ENCODE measurements around the gene TOMT. TPM values are rescaled to one million over a fixed set of nuclear protein-coding genes. Genes with fewer than 3 reads are reported as not detected.
"Not testable (repeated sequence)": the region's sequence is repeated elsewhere in the genome, so short reads cannot be mapped to it uniquely, and the experiment has no call there.

TOMT gene
- total RNA-seq, 1 donor from 2014 or later: not detected

GRCh38 chr11:72124046-72124445 is 18.3 kb downstream of the TOMT start:
- no peak overlapping the region for H3K27ac Mint-ChIP-seq (ENCODE audit: unreplicated experiment)
- DNase-seq (ENCODE audit: extremely low spot score, unreplicated experiment): no peak
- no peak overlapping the region for H3K4me3 Mint-ChIP-seq (ENCODE audit: unreplicated experiment)
- TF ChIP-seq CTCF (IDR thresholded peaks at IDR 0.05): no peak
- no peaks in the 10 kb centered on the region for H3K4me1 Mint-ChIP-seq (ENCODE audit: unreplicated experiment)
- H3K27me3 Mint-ChIP-seq (ENCODE audit: unreplicated experiment): peaks cover 52% of the 10 kb centered on the region
- H3K9me3 Mint-ChIP-seq (ENCODE audit: unreplicated experiment): peaks cover 9% of the 10 kb centered on the region
- peaks cover 6% of the 10 kb centered on the region for H3K36me3 Mint-ChIP-seq (ENCODE audit: unreplicated experiment)

- H3K4me1 Mint-ChIP-seq (ENCODE audit: unreplicated experiment): no peaks in the 10 kb centered on the region
- no peak overlapping the region for H3K27ac Mint-ChIP-seq (ENCODE audit: unreplicated experiment)
- H3K9me3 Mint-ChIP-seq (ENCODE audit: unreplicated experiment): peaks cover 9% of the 10 kb centered on the region
- TF ChIP-seq CTCF (IDR thresholded peaks at IDR 0.05): no peak
- H3K27me3 Mint-ChIP-seq (ENCODE audit: unreplicated experiment): peaks cover 60% of the 10 kb centered on the region
- no peak for DNase-seq (ENCODE audit: extremely low spot score, unreplicated experiment)
- H3K36me3 Mint-ChIP-seq (ENCODE audit: unreplicated experiment): peaks cover 6% of the 10 kb centered on the region
- H3K4me3 Mint-ChIP-seq (ENCODE audit: unreplicated experiment): no peak overlapping the region
Measured at GRCh38 chr11:72125956-72126355, 20.2 kb downstream of the TOMT start.

GRCh38 chr11:72127923-72128322 is 22.2 kb downstream of the TOMT start:
- Mint-ChIP-seq H3K9me3 (ENCODE audit: unreplicated experiment) (peaks cover 9% of the 10 kb centered on the region), H3K4me1 (ENCODE audit: unreplicated experiment) (no peaks in the 10 kb centered on the region), H3K27me3 (ENCODE audit: unreplicated experiment) (peaks cover 66% of the 10 kb centered on the region), H3K4me3 (ENCODE audit: unreplicated experiment) (no peak overlapping the region), H3K36me3 (ENCODE audit: unreplicated experiment) (peaks cover 6% of the 10 kb centered on the region), H3K27ac (ENCODE audit: unreplicated experiment) (no peak overlapping the region)
- no peak for TF ChIP-seq CTCF (IDR thresholded peaks at IDR 0.05)
- DNase-seq (ENCODE audit: extremely low spot score, unreplicated experiment): no peak

- H3K27ac Mint-ChIP-seq (ENCODE audit: unreplicated experiment): no peak overlapping the region
- H3K9me3 Mint-ChIP-seq (ENCODE audit: unreplicated experiment): peaks cover 9% of the 10 kb centered on the region
- peaks cover 6% of the 10 kb centered on the region for H3K36me3 Mint-ChIP-seq (ENCODE audit: unreplicated experiment)
- peaks cover 66% of the 10 kb centered on the region for H3K27me3 Mint-ChIP-seq (ENCODE audit: unreplicated experiment)
- no peak for DNase-seq (ENCODE audit: extremely low spot score, unreplicated experiment)
- H3K4me1 Mint-ChIP-seq (ENCODE audit: unreplicated experiment): no peaks in the 10 kb centered on the region
- no peak for TF ChIP-seq CTCF (IDR thresholded peaks at IDR 0.05)
- no peak overlapping the region for H3K4me3 Mint-ChIP-seq (ENCODE audit: unreplicated experiment)
Measured at GRCh38 chr11:72129381-72129780, 23.7 kb downstream of the TOMT start.

GRCh38 chr11:72132646-72133045 is 26.9 kb downstream of the TOMT start:
- H3K4me1 Mint-ChIP-seq (ENCODE audit: unreplicated experiment): no peaks in the 10 kb centered on the region
- peaks cover 49% of the 10 kb centered on the region for H3K27me3 Mint-ChIP-seq (ENCODE audit: unreplicated experiment)

GRCh38 chr11:72135473-72135872 is 29.7 kb downstream of the TOMT start, which contains the start of gene FOLR3:
Gene FOLR3 (plus strand): TSS chr11:72135725. CDS start chr11:72135953, 228 bp downstream.
- not testable (repeated sequence) for H3K27ac Mint-ChIP-seq (ENCODE audit: unreplicated experiment); H3K4me3 Mint-ChIP-seq (ENCODE audit: unreplicated experiment); DNase-seq (ENCODE audit: extremely low spot score, unreplicated experiment); H3K4me1 Mint-ChIP-seq (ENCODE audit: unreplicated experiment); H3K9me3 Mint-ChIP-seq (ENCODE audit: unreplicated experiment); H3K36me3 Mint-ChIP-seq (ENCODE audit: unreplicated experiment)
- peaks cover 29% of the 10 kb centered on the region for H3K27me3 Mint-ChIP-seq (ENCODE audit: unreplicated experiment)

More at GRCh38 chr11:72132646-72133045, 26.9 kb downstream of the TOMT start:
- H3K9me3 Mint-ChIP-seq (ENCODE audit: unreplicated experiment): peaks cover 8% of the 10 kb centered on the region
- DNase-seq (ENCODE audit: extremely low spot score, unreplicated experiment): no peak
- H3K27ac Mint-ChIP-seq (ENCODE audit: unreplicated experiment): no peak overlapping the region
- H3K36me3 Mint-ChIP-seq (ENCODE audit: unreplicated experiment): peaks cover 6% of the 10 kb centered on the region
- H3K4me3 Mint-ChIP-seq (ENCODE audit: unreplicated experiment): no peak overlapping the region
- TF ChIP-seq CTCF (IDR thresholded peaks at IDR 0.05): no peak

Data from osteocyte (in vitro differentiated cells).